AG04449 (cell line): Measurements from ENCODE around the gene SSR4.

Experiments
- CTCF ChIA-PET: fragments of 350-600 bp; formaldehyde crosslinking; extraction: SDS; loops from one replicate; lab custom pipeline; 2021; ENCODE audit warnings: antibody characterized with exemption; lab: Yijun Ruan, JAX
- POLR2A ChIA-PET: fragments of 400-600, 350-600 bp; formaldehyde crosslinking; extraction: SDS; loops from one replicate; lab custom pipeline; 2020; ENCODE audit warnings: antibody characterized with exemption, inconsistent platforms; lab: Yijun Ruan, JAX
- DNase-seq: peaks from one replicate; pipeline ENCODE4 v3.0.0-alpha.2; 2010; ENCODE audit warnings: low read depth, low spot score
- H3K4me3 ChIP-seq: 2 replicates; pipeline ENCODE4 v1.5.1; 2011; ENCODE audit warnings: low read depth, mild to moderate bottlenecking, control low read depth, low read length
- CTCF ChIP-seq: IDR thresholded peaks from one replicate; pipeline ENCODE4 v1.5.1; 2011; ENCODE audit warnings: mild to moderate bottlenecking, moderate library complexity, low read length, control low read depth, inconsistent platforms; ENCODE audit not compliant: insufficient read depth; ENCODE audit errors: missing control alignments

SSR4 gene

GRCh38 chrX:153765138-153766079 is 29.1 kb upstream of the SSR4 start:
- CTCF ChIA-PET = interaction anchor here (0.8 to 10.0 kb wide), 7 partner anchors 10 to 183 kb away, joined by 3 to 230 read pairs (median 4); partner anchors contain the start of gene RENBP
- no peak for TF ChIP-seq CTCF
- H3K4me3 ChIP-seq = peak overlapping the region; percentile 62
- DNase-seq = no peak
- POLR2A ChIA-PET = interaction anchor here (1.3 to 2.0 kb wide), 4 partner anchors 15 to 182 kb away, joined by 3 to 9 read pairs (median 8); partner anchors contain the start of genes IDH3G, SRPK3 and SSR4

GRCh38 chrX:153766098-153766817 is 28.2 kb upstream of the SSR4 start:
- no peak for TF ChIP-seq CTCF

GRCh38 chrX:153766871-153767673 is 27.4 kb upstream of the SSR4 start:
- TF ChIP-seq CTCF = no peak
- CTCF ChIA-PET = interaction anchor here (10.0 kb wide), 1 partner anchor 182 kb away, joined by 230 read pairs; the partner anchor contains the start of gene RENBP
- POLR2A ChIA-PET = interaction anchor here (1.4 to 2.0 kb wide), 3 partner anchors 13 to 161 kb away, joined by 7 to 9 read pairs (median 8); partner anchors contain the start of genes IDH3G, SRPK3 and SSR4
- H3K4me3 ChIP-seq = 0 out of 2 replicates have a peak overlapping the region, but pooled peaks have one; percentile 8
- no peak for DNase-seq

More at GRCh38 chrX:153766098-153766817, 28.2 kb upstream of the SSR4 start:
- CTCF ChIA-PET = interaction anchor here (0.8 to 10.0 kb wide), 4 partner anchors 34 to 182 kb away, joined by 3 to 230 read pairs (median 3); partner anchors contain the start of gene RENBP
- peak overlapping the region; percentile 46 for H3K4me3 ChIP-seq
- POLR2A ChIA-PET = interaction anchor here (1.3 to 2.0 kb wide), 4 partner anchors 14 to 181 kb away, joined by 3 to 9 read pairs (median 8); partner anchors contain the start of genes IDH3G, SRPK3 and SSR4
- peak; percentile 3 for DNase-seq

- H3K4me3 ChIP-seq = no peak overlapping the region
- no peak for DNase-seq
- ChIA-PET CTCF (interaction anchor here (10.0 kb wide), 1 partner anchor 181 kb away, joined by 230 read pairs; the partner anchor contains the start of gene RENBP), POLR2A (no interaction called here)
- TF ChIP-seq CTCF = no peak
Observed at GRCh38 chrX:153767674-153768055, 26.8 kb upstream of the SSR4 start.

- CTCF ChIA-PET = interaction anchor here (10.0 kb wide), 1 partner anchor 180 kb away, joined by 230 read pairs; the partner anchor contains the start of gene RENBP
- TF ChIP-seq CTCF = no peak
Observed at GRCh38 chrX:153768311-153769157, 25.9 kb upstream of the SSR4 start.

More at GRCh38 chrX:153768311-153769157, 25.9 kb upstream of the SSR4 start:
- POLR2A ChIA-PET = no interaction called here
- H3K4me3 ChIP-seq = no peak overlapping the region
- DNase-seq = no peak
